ENCODE data around the gene PPP1CA.

GRCh38 chr11:67416416-67417335 lies 15.0 kb upstream of the PPP1CA start:
- no peak for TF ChIP-seq EZH2 (IDR thresholded peaks at IDR 0.05)
- TF ChIP-seq, protein P1, sequence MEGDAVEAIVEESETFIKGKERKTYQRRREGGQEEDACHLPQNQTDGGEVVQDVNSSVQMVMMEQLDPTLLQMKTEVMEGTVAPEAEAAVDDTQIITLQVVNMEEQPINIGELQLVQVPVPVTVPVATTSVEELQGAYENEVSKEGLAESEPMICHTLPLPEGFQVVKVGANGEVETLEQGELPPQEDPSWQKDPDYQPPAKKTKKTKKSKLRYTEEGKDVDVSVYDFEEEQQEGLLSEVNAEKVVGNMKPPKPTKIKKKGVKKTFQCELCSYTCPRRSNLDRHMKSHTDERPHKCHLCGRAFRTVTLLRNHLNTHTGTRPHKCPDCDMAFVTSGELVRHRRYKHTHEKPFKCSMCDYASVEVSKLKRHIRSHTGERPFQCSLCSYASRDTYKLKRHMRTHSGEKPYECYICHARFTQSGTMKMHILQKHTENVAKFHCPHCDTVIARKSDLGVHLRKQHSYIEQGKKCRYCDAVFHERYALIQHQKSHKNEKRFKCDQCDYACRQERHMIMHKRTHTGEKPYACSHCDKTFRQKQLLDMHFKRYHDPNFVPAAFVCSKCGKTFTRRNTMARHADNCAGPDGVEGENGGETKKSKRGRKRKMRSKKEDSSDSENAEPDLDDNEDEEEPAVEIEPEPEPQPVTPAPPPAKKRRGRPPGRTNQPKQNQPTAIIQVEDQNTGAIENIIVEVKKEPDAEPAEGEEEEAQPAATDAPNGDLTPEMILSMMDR (IDR thresholded peaks at IDR 0.05 in 2 of 3, conservative IDR thresholded peaks at IDR 0.05 in 1 of 3; ENCODE audit: borderline replicate concordance in 1 of 3, insufficient read depth in 1 of 3, low read depth in 2 of 3, low read length in 2 of 3) = no peak
- no peak for TF ChIP-seq TCF7L2 (IDR thresholded peaks at IDR 0.05; ENCODE audit: borderline replicate concordance, extremely low read depth, insufficient read depth, insufficient read length)
- no peak for TF ChIP-seq EZH2phosphoT487 (IDR thresholded peaks at IDR 0.05; ENCODE audit: borderline replicate concordance)
- no peak for TF ChIP-seq POLR2AphosphoS5 (IDR thresholded peaks at IDR 0.05; ENCODE audit: low read depth, low read length)
